H1 (cell line): ENCODE results near the gene SF3B2. TPM values are rescaled to one million over a fixed set of nuclear protein-coding genes. Genes with fewer than 3 reads are reported as not detected.

ENCODE experiments used
- CTCF ChIA-PET: fragments of 300-600 bp; sonication (Branson Sonifier 250); formaldehyde crosslinking; loops from one replicate; lab custom pipeline; 2021; ENCODE audit not compliant: partially characterized antibody; lab: Charles Lee
- POLR2A ChIA-PET: fragments of 300-600 bp; sonication (Branson Sonifier 250); formaldehyde crosslinking; loops from one replicate; lab custom pipeline; 2021; ENCODE audit warnings: inconsistent platforms; ENCODE audit not compliant: partially characterized antibody; lab: Charles Lee
- DNase-seq, 2 experiments: peaks; one replicate each; pipeline versions ENCODE4 v3.0.0 to v3.0.0-alpha.2; 2010 to 2022; ENCODE audit warnings: low spot score in 2 of 2, low read depth in 1 of 2, mixed read lengths in 1 of 2
- FAIRE-seq: peaks from 2 replicates; lab custom pipeline; 2011; peaks lifted over from hg19 to GRCh38; lab: Jason Lieb, UNC
- H2AFZ ChIP-seq: 2 replicates; pipeline ENCODE4 v1.8.1; 2012; ENCODE audit warnings: low read length, inconsistent platforms
- H2AK5ac ChIP-seq: 2 replicates; pipeline ENCODE4 v1.6.1; 2013; ENCODE audit warnings: low read depth, low read length
- H2BK120ac ChIP-seq: replicated peaks from 2 replicates; pipeline ENCODE3; 2013; ENCODE audit warnings: low read depth, low read length, inconsistent platforms
- H2BK12ac ChIP-seq: 2 replicates; pipeline ENCODE4 v1.6.1; 2013; ENCODE audit warnings: low read depth, low read length
- H2BK15ac ChIP-seq: 2 replicates; pipeline ENCODE4 v1.6.1; 2013; ENCODE audit warnings: low read length
- H2BK20ac ChIP-seq: 2 replicates; pipeline ENCODE4 v1.6.1; 2013; ENCODE audit warnings: low read length
- H2BK5ac ChIP-seq: 2 replicates; pipeline ENCODE4 v1.6.1; 2013; ENCODE audit warnings: low read depth, low read length
- H3K14ac ChIP-seq: 2 replicates; pipeline ENCODE4 v1.6.1; 2013; ENCODE audit warnings: inconsistent platforms; ENCODE audit not compliant: insufficient read length
- H3K18ac ChIP-seq: 2 replicates; pipeline ENCODE4 v1.6.1; 2013; ENCODE audit warnings: low read length; ENCODE audit errors: extremely low read depth
- H3K23ac ChIP-seq: 2 replicates; pipeline ENCODE4 v1.6.1; 2013; ENCODE audit warnings: inconsistent platforms; ENCODE audit not compliant: insufficient read length
- H3K23me2 ChIP-seq: 2 replicates; pipeline ENCODE4 v1.6.1; 2013; ENCODE audit warnings: low read depth, low read length
- H3K27ac ChIP-seq: 2 replicates; pipeline ENCODE4 v1.6.1; 2011; ENCODE audit warnings: low read depth, low read length, inconsistent platforms
- H3K27me3 ChIP-seq, 4 experiments: replicated peaks in 1 of 4; 1 replicate in 1 of 4; 2 replicates in 3 of 4; pipeline versions ENCODE4 v1.6.1 to v1.8.1; 2011 to 2013; ENCODE audit warnings: low read length in 3 of 4, mild to moderate bottlenecking in 3 of 4, inconsistent platforms in 2 of 4, mixed read lengths in 2 of 4, moderate library complexity in 1 of 4; ENCODE audit not compliant: control insufficient read depth in 3 of 4, insufficient read depth in 3 of 4; ENCODE audit errors: extremely low read depth in 1 of 4
- H3K36me3 ChIP-seq, 4 experiments: 2 replicates each; pipeline versions ENCODE4 v1.6.1 to v1.8.1; 2011 to 2013; ENCODE audit warnings: mild to moderate bottlenecking in 4 of 4, low read length in 3 of 4, moderate library complexity in 2 of 4, control low read depth in 1 of 4, inconsistent platforms in 1 of 4; ENCODE audit not compliant: insufficient read depth in 4 of 4, control insufficient read depth in 2 of 4
- H3K4ac ChIP-seq: replicated peaks from 2 replicates; pipeline ENCODE3; 2013; ENCODE audit warnings: low read length, low read depth, mixed read lengths, inconsistent platforms; ENCODE audit not compliant: insufficient read length
- H3K4me1 ChIP-seq, 4 experiments: replicated peaks in 1 of 4; 1 replicate in 1 of 4; 2 replicates in 3 of 4; pipeline versions ENCODE4 v1.6.1 to v1.8.1; 2011 to 2013; ENCODE audit warnings: low read length in 3 of 4, inconsistent platforms in 2 of 4, mixed read lengths in 1 of 4; ENCODE audit not compliant: insufficient read depth in 4 of 4, control insufficient read depth in 3 of 4
- H3K4me2 ChIP-seq, 2 experiments: 2 replicates each; pipeline versions ENCODE4 v1.6.1 to v1.8.1; 2011 to 2013; ENCODE audit warnings: low read depth in 2 of 2, low read length in 2 of 2, control low read depth in 1 of 2, inconsistent platforms in 1 of 2, mild to moderate bottlenecking in 1 of 2; ENCODE audit not compliant: insufficient read depth in 1 of 2
- H3K4me3 ChIP-seq, 4 experiments: fragments of 200-600, 300-600 bp in 1 of 4; sonication (generic), shearing (Covaris generic), sonication (Bioruptor Twin) in 1 of 4; 2 replicates each; pipeline versions ENCODE4 v1.5.1 to v1.8.1; 2011 to 2016; ENCODE audit warnings: low read length in 4 of 4, low read depth in 3 of 4, control low read depth in 2 of 4, inconsistent platforms in 2 of 4, mild to moderate bottlenecking in 2 of 4, mixed read lengths in 1 of 4, moderate library complexity in 1 of 4; ENCODE audit not compliant: insufficient read depth in 2 of 4; ENCODE audit errors: extremely low read depth in 1 of 4
- H3K56ac ChIP-seq: replicated peaks from 2 replicates; pipeline ENCODE3; 2013; ENCODE audit warnings: low read depth, mild to moderate bottlenecking, mixed read lengths, low read length, inconsistent platforms; ENCODE audit not compliant: insufficient read length
- H3K79me1 ChIP-seq: 2 replicates; pipeline ENCODE4 v1.6.1; 2013; ENCODE audit warnings: low read depth, low read length, control low read depth
- H3K79me2 ChIP-seq, 2 experiments: 2 replicates each; pipeline versions ENCODE4 v1.6.1 to v1.8.1; 2012 to 2013; ENCODE audit warnings: low read length in 2 of 2, mild to moderate bottlenecking in 2 of 2, inconsistent platforms in 1 of 2; ENCODE audit not compliant: insufficient read depth in 2 of 2, control insufficient read depth in 1 of 2
- H3K9ac ChIP-seq, 4 experiments: replicated peaks in 1 of 4; 1 replicate in 1 of 4; 2 replicates in 3 of 4; pipeline versions ENCODE4 v1.6.1 to v1.8.1; 2011 to 2013; ENCODE audit warnings: low read depth in 3 of 4, low read length in 3 of 4, control low read depth in 2 of 4, mild to moderate bottlenecking in 2 of 4, moderate library complexity in 2 of 4, inconsistent platforms in 1 of 4; ENCODE audit errors: extremely low read depth in 1 of 4
- H3K9me3 ChIP-seq, 2 experiments: 2 replicates each; pipeline versions ENCODE4 v1.6.1 to v1.8.1; 2012 to 2013; ENCODE audit warnings: mild to moderate bottlenecking in 2 of 2, moderate library complexity in 2 of 2, control low read depth in 1 of 2, inconsistent platforms in 1 of 2, low read depth in 1 of 2, low read length in 1 of 2, mixed read lengths in 1 of 2; ENCODE audit not compliant: insufficient read depth in 2 of 2
- H4K20me1 ChIP-seq, 2 experiments: replicated peaks in 1 of 2; 2 replicates each; pipeline versions ENCODE3 to v1.8.1; 2011 to 2013; ENCODE audit warnings: inconsistent platforms in 2 of 2, low read length in 2 of 2, mild to moderate bottlenecking in 1 of 2; ENCODE audit not compliant: insufficient read depth in 2 of 2, control insufficient read depth in 1 of 2
- H4K5ac ChIP-seq: 2 replicates; pipeline ENCODE4 v1.6.1; 2013; ENCODE audit warnings: low read length, low read depth, mixed read lengths, inconsistent platforms; ENCODE audit not compliant: insufficient read length
- H4K8ac ChIP-seq: 2 replicates; pipeline ENCODE4 v1.8.0; 2013; ENCODE audit warnings: mild to moderate bottlenecking, moderate library complexity, low read length, inconsistent platforms; ENCODE audit not compliant: insufficient read depth; ENCODE audit errors: extremely low read depth
- H4K91ac ChIP-seq: replicated peaks from 2 replicates; pipeline ENCODE3; 2013; ENCODE audit warnings: low read length, mixed read lengths, inconsistent platforms; ENCODE audit not compliant: insufficient read length
- BCL11A ChIP-seq, 2 experiments: IDR thresholded peaks; one replicate each; pipeline ENCODE4 v1.6.1; 2011; ENCODE audit warnings: low read depth in 2 of 2, low read length in 2 of 2, mild to moderate bottlenecking in 2 of 2
- RFX5 ChIP-seq: IDR thresholded peaks from 2 replicates; pipeline ENCODE4 v1.6.1; 2011; ENCODE audit warnings: low read depth, low read length, improper control_type of control experiment, borderline replicate concordance
- SRF ChIP-seq: IDR thresholded peaks from 2 replicates; pipeline ENCODE4 v1.6.1; 2011; ENCODE audit warnings: mild to moderate bottlenecking, low read depth, low read length, moderate library complexity
- WGBS, 2 experiments: shearing (Covaris generic) in 1 of 2; methylation state at CpG; one replicate each; pipeline versions ENCODE4 v1.1.6 to v1.1.7; 2013 to 2015; ENCODE audit warnings: low lambda C conversion rate in 2 of 2, mixed read lengths in 2 of 2, inconsistent platforms in 1 of 2, low coverage in 1 of 2, missing lambda C conversion rate in 1 of 2; ENCODE audit not compliant: insufficient replicate concordance in 2 of 2, insufficient coverage in 1 of 2, insufficient read length in 1 of 2; ENCODE audit errors: extremely low coverage in 1 of 2, missing lambda C conversion rate in 1 of 2; 5-methylcytosine and 5-hydroxymethylcytosine counted together
- long read RNA-seq, 2 experiments: library from RNA in 1 of 2; library from capped mRNA in 1 of 2; stranded (forward); transcript quantifications; one replicate each; pipeline ENCODE4 v2.0.0, GENCODE V29; 2021; ENCODE audit warnings: inconsistent platforms in 1 of 2
- polyA minus RNA-seq, 3 experiments: library from RNA; depleted of rRNA, polyadenylated mRNA; stranded (reverse); fragments of >200 nt; gene quantifications; 1 replicate in 2 of 3; 2 replicates in 1 of 3; pipeline ENCODE4 v1.2.3, GENCODE V29; 2011
- polyA plus RNA-seq, 7 experiments: library from polyadenylated mRNA; depleted of rRNA in 3 of 7; stranded (reverse) in 5 of 7; unstranded in 2 of 7; fragments of >200 nt in 5 of 7; fragments of 200-250 nt in 2 of 7; gene quantifications; 1 replicate in 5 of 7; 2 replicates in 1 of 7; 4 replicates in 1 of 7; pipeline versions ENCODE4 v1.2.1 to v1.2.3, GENCODE V29; 2011 to 2013; ENCODE audit warnings: missing spikeins in 2 of 7, mixed read lengths in 2 of 7
- total RNA-seq: library from RNA; stranded (reverse); fragmentation: NEBNext Ultra II Directional; extraction: Animal tissue kit (Norgen Biotek cat#: 25700); gene quantifications from 2 replicates; pipeline ENCODE4 v1.2.1, GENCODE V29; 2021

Gene SF3B2
- total RNA-seq (231 and 237 TPM in 2 replicates), polyA plus RNA-seq (2011; rRNA removed) (182 and 270 TPM in 2 replicates), polyA minus RNA-seq (2011; rRNA and poly(A)+ RNA removed) (42.1 and 54.9 TPM in 2 replicates)
- polyA plus RNA-seq (2011; cell fraction: cytosol; rRNA removed): 135 TPM
- 127 TPM for polyA plus RNA-seq (2011; cell fraction: nucleus; rRNA removed)
- 215 to 234 TPM (median 231 TPM) in 4 replicates for polyA plus RNA-seq (2012, experiment 1 of 2)
- polyA plus RNA-seq (2012, experiment 2 of 2): 164 TPM
- 132 TPM for polyA plus RNA-seq (2013, experiment 1 of 2)
- polyA plus RNA-seq (2013, experiment 2 of 2): 130 TPM
- 64.2 TPM for polyA minus RNA-seq (2011; cell fraction: cytosol; rRNA and poly(A)+ RNA removed)
- polyA minus RNA-seq (2011; cell fraction: nucleus; rRNA and poly(A)+ RNA removed): 50.8 TPM
- long read RNA-seq, experiment 1, transcript SF3B2-201 (22 exons, 2,903 nt): major isoform, 7 of 65 reads
- long read RNA-seq, experiment 1, partial matches to known transcripts: 50 of 65 reads
- long read RNA-seq, experiment 1, other reads (novel, unspliced or antisense): 8 of 65 reads
- long read RNA-seq, experiment 2, transcript SF3B2-201 (22 exons, 2,903 nt): major isoform, 54 of 138 reads
- long read RNA-seq, experiment 2, partial matches to known transcripts: 57 of 138 reads
- long read RNA-seq, experiment 2, other reads (novel, unspliced or antisense): 24 of 138 reads

- Histone ChIP-seq H3K23ac (no peak within 1 kb of the TSS), H3K4ac (peak within 1 kb of the TSS; percentile 87), H3K9me3 (no peaks in the 10 kb centered on the region), H2BK12ac (peak within 1 kb of the TSS; percentile 93), H3K27ac (peak within 1 kb of the TSS; percentile 85), H3K4me2 (peak within 1 kb of the TSS; percentile 94 to 99), H3K14ac (peak within 1 kb of the TSS; percentile 27), H3K23me2 (peaks cover 14% of the 10 kb centered on the region; the same call in 1 of the 2 replicates), H3K79me2 (peaks cover 10 to 33% of the 10 kb centered on the region in 2 experiments), H4K5ac (peak within 1 kb of the TSS; percentile 96), H2AFZ (peak within 1 kb of the TSS; percentile 86; the same call in 1 of the 2 replicates), H2BK5ac (peak within 1 kb of the TSS; percentile 72), H3K9ac (peak within 1 kb of the TSS; percentile 70 to 93 (median 92)), H3K4me1 (peaks cover 0 to 24% (median 19%) of the 10 kb centered on the region in 4 experiments; a peak in 6 of 7 replicates), H3K36me3 (peaks cover 13 to 28% (median 20%) of the 10 kb centered on the region in 4 experiments), H3K27me3 (no peaks in the 10 kb centered on the region), H3K18ac (peak within 1 kb of the TSS; percentile 78), H4K20me1 (peaks cover 0 to 7% of the 10 kb centered on the region in 2 experiments), H3K4me3 (peak within 1 kb of the TSS; percentile 97 to 99 (median 98)), H2BK20ac (no peak within 1 kb of the TSS), H4K91ac (peak within 1 kb of the TSS; percentile 90), H4K8ac (peak within 1 kb of the TSS; percentile 98; the same call in 1 of the 2 replicates), H2BK120ac (no peak within 1 kb of the TSS), H3K79me1 (peaks cover 16% of the 10 kb centered on the region), H2AK5ac (peak within 1 kb of the TSS; percentile 33), H2BK15ac (peak within 1 kb of the TSS; percentile 66; the same call in 1 of the 2 replicates), H3K56ac (peak within 1 kb of the TSS; percentile 91)
- CTCF ChIA-PET: interaction anchor here (0.6 to 12.0 kb wide), 12 partner anchors 7 to 398 kb away, joined by 3 to 144 read pairs (median 4); partner anchors contain the start of gene MUS81
- 1% methylated on average over 65 of the region's 84 CpGs; no CpG with 5 or more reads in 1 of the 2 experiments for WGBS, 2 experiments
- DNase-seq (peak; percentile 90 to 96), FAIRE-seq (no peak)
- POLR2A ChIA-PET: interaction anchor here (0.6 to 13.4 kb wide), 19 partner anchors 9 to 399 kb away, joined by 3 to 150 read pairs (median 4); partner anchors contain the start of genes BANF1, CCDC85B, EIF1AD and FIBP
- TF ChIP-seq RFX5 (no peak), SRF (0 out of 2 replicates have a peak, but pooled peaks have one; percentile 27), BCL11A (IDR thresholded peaks at IDR 0.05; ENCODE audit: low read depth in 2 of 2, low read length in 2 of 2) (no peak)
Observed at GRCh38 chr11:66051766-66052663, at the start of gene SF3B2. TSS of gene SF3B2 (plus strand) at chr11:66052364. CDS start at chr11:66052385, 21 bp downstream.
